ENCODE measurements around the gene PRKN. TPM values are rescaled to one million over a fixed set of nuclear protein-coding genes. Genes with fewer than 3 reads are reported as not detected.

The PRKN gene
- total RNA-seq, 1 experiment from 2014 or later, result not detected

GRCh38 chr6:161836643-161837448 is 890.7 kb downstream of the PRKN start:
- intact Hi-C loops (cut with micrococcal nuclease; ENCODE audit: unreplicated experiment), result no loop called here
- Histone ChIP-seq H2AFZ (no peak overlapping the region), H3K4me1 (replicated peaks; ENCODE audit: insufficient read depth) (no peaks in the 10 kb centered on the region), H3K27me3 (ENCODE audit: insufficient read depth, low read depth) (peaks cover 72% of the 10 kb centered on the region), H3K27ac (no peak overlapping the region), H3K79me2 (ENCODE audit: low read depth) (no peaks in the 10 kb centered on the region), H3F3A (ENCODE audit: insufficient read depth, low read depth) (no peaks in the 10 kb centered on the region), H4K20me1 (ENCODE audit: insufficient read depth) (no peaks in the 10 kb centered on the region), H3K36me3 (ENCODE audit: low read depth) (no peaks in the 10 kb centered on the region), H3K9me3 (ENCODE audit: insufficient read depth, low read depth) (no peaks in the 10 kb centered on the region), H3K4me3 (no peak overlapping the region), H3K4me2 (no peak overlapping the region), H3K9me2 (ENCODE audit: insufficient read depth) (no peaks in the 10 kb centered on the region)
- DNase-seq, result no peak
- TF ChIP-seq CTCF (conservative IDR thresholded peaks at IDR 0.05) (0 out of 2 replicates have a peak, but pooled peaks have one; percentile 27), EZH2 (IDR thresholded peaks at IDR 0.05; ENCODE audit: low read depth) (no peak)
- POLR2A ChIA-PET (ENCODE audit: unreplicated experiment), result no interaction called here
- BruUV-seq (replicated peaks), result no TSS peak
- CTCF ChIA-PET, result no interaction called here

DNA sequence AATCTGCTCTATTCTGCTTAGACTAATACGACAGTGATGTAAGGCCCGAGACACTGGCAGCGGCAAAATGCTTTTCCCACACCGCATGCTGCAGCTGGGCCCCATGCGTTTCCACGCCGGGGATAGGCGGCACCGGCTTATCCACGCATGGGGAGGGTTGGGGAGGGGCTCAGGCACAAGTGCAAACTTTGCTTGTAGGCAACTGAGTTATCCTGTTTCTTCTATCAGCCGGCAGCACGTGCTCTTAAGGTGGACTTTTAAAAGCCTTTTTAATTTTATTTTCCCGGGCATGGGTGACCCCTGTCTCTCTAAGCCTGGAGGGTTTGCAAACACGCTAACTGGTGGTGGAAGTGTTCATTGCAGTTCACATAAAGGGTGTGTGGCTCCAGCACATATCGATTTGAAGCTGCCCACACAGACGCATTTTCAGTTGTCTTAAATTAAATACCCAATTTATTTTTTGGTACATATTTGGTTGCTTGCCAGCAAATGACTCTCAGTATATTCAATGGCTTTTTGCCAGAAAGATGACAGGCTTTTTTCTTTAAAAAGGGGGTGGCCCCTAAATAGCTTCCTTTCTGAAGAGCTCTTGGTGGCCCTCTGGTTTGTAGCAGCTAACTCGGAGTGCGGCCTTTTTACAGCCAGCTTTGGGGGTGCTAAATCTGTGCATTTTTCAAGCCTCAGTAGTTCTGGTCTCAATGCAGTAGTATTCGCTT is 891.9 kb downstream of the PRKN start:
- BruUV-seq (replicated peaks), result no TSS peak

GRCh38 chr6:161834426-161834825 is 893.1 kb downstream of the PRKN start:
- Histone ChIP-seq H3K4me3 (no peak overlapping the region), H3K4me2 (no peak overlapping the region), H3K36me3 (ENCODE audit: low read depth) (no peaks in the 10 kb centered on the region), H3K4me1 (replicated peaks; ENCODE audit: insufficient read depth) (no peaks in the 10 kb centered on the region), H4K20me1 (ENCODE audit: insufficient read depth) (no peaks in the 10 kb centered on the region), H3F3A (ENCODE audit: insufficient read depth, low read depth) (no peaks in the 10 kb centered on the region), H3K27me3 (ENCODE audit: insufficient read depth, low read depth) (peaks cover 89% of the 10 kb centered on the region), H3K9me3 (ENCODE audit: insufficient read depth, low read depth) (no peaks in the 10 kb centered on the region), H3K79me2 (ENCODE audit: low read depth) (no peaks in the 10 kb centered on the region), H2AFZ (no peak overlapping the region), H3K9me2 (ENCODE audit: insufficient read depth) (no peaks in the 10 kb centered on the region), H3K27ac (no peak overlapping the region)
- BruUV-seq (replicated peaks), result no TSS peak
- no peak for TF ChIP-seq EZH2 (IDR thresholded peaks at IDR 0.05; ENCODE audit: low read depth)
- ChIA-PET POLR2A (ENCODE audit: unreplicated experiment) (no interaction called here), CTCF (no interaction called here)
- intact Hi-C loops (cut with micrococcal nuclease; ENCODE audit: unreplicated experiment), result no loop called here
- DNase-seq, result no peak

More for the DNA sequence above, 891.9 kb downstream of the PRKN start:
- no peaks in the 10 kb centered on the region for H4K20me1 ChIP-seq (ENCODE audit: insufficient read depth)
- ChIA-PET POLR2A (ENCODE audit: unreplicated experiment) (no interaction called here), CTCF (no interaction called here)
- no peaks in the 10 kb centered on the region for H3K4me1 ChIP-seq (replicated peaks; ENCODE audit: insufficient read depth)
- no peak overlapping the region for H3K27ac ChIP-seq
- no peaks in the 10 kb centered on the region for H3K9me2 ChIP-seq (ENCODE audit: insufficient read depth)
- no peaks in the 10 kb centered on the region for H3K9me3 ChIP-seq (ENCODE audit: insufficient read depth, low read depth)
- H3F3A ChIP-seq (ENCODE audit: insufficient read depth, low read depth), result no peaks in the 10 kb centered on the region
- peaks cover 82% of the 10 kb centered on the region for H3K27me3 ChIP-seq (ENCODE audit: insufficient read depth, low read depth)
- no peaks in the 10 kb centered on the region for H3K79me2 ChIP-seq (ENCODE audit: low read depth)
- no peak for DNase-seq
- H3K4me3 ChIP-seq, result no peak overlapping the region
- no peak overlapping the region for H3K4me2 ChIP-seq
- no peaks in the 10 kb centered on the region for H3K36me3 ChIP-seq (ENCODE audit: low read depth)
- no peak for TF ChIP-seq EZH2 (IDR thresholded peaks at IDR 0.05; ENCODE audit: low read depth)
- no peak for TF ChIP-seq CTCF (conservative IDR thresholded peaks at IDR 0.05)
- no peak overlapping the region for H2AFZ ChIP-seq
- intact Hi-C loops (cut with micrococcal nuclease; ENCODE audit: unreplicated experiment), result no loop called here
